GM12878 (cell line): ENCODE measurements around the gene LARP4B. TPM values are rescaled to one million over a fixed set of nuclear protein-coding genes. Genes with fewer than 3 reads are reported as not detected.
A peak's percentile ranks its signal among the peaks of the same experiment; 100 is the strongest.

Experiments used
- ATAC-seq: fragments of 200-7000 bp; cut with Tn5 transposase; 3 replicates; pipeline ENCODE4 v1.9.1; 2020; ENCODE audit warnings: mild to moderate bottlenecking, moderate library complexity
- BruUV-seq: library from RNA; stranded (reverse); fragments of 400-500 nt; replicated peaks from 2 replicates; lab custom pipeline; 2021; lab: Mats Ljungman, UMichigan
- CTCF ChIA-PET: fragments of 300-600 bp; sonication (Branson Sonifier 250); formaldehyde crosslinking; extraction: SDS; loops from one replicate; lab custom pipeline; 2021; ENCODE audit warnings: inconsistent platforms; lab: Yijun Ruan, JAX
- POLR2A ChIA-PET: fragments of 350-600 bp; formaldehyde crosslinking; extraction: SDS; loops from one replicate; lab custom pipeline; 2021; ENCODE audit warnings: inconsistent platforms; lab: Charles Lee
- RAD21 ChIA-PET: fragments of 300-600 bp; sonication (Branson Sonifier 250); formaldehyde crosslinking; loops from one replicate; lab custom pipeline; 2023; ENCODE audit warnings: antibody characterized with exemption; ENCODE audit not compliant: unreplicated experiment; lab: Charles Lee
- SMC1A ChIA-PET: fragments of 300-600 bp; sonication (Branson Sonifier 250); formaldehyde crosslinking; loops from one replicate; lab custom pipeline; 2023; ENCODE audit not compliant: unreplicated experiment, uncharacterized antibody; lab: Charles Lee
- DNase-seq: peaks from one replicate; pipeline ENCODE4 v3.0.0-alpha.2; 2011; ENCODE audit warnings: low read depth, low spot score
- FAIRE-seq: peaks from 3 replicates; lab custom pipeline; 2011; peaks lifted over from hg19 to GRCh38; lab: Jason Lieb, UNC
- H2AFZ ChIP-seq: 2 replicates; pipeline ENCODE4 v1.6.0; 2011; ENCODE audit warnings: low read depth, low read length, control low read depth; ENCODE audit not compliant: control insufficient read depth
- H3K27ac ChIP-seq: 2 replicates; pipeline ENCODE4 v1.5.1; 2011; ENCODE audit warnings: control low read depth; ENCODE audit not compliant: control insufficient read depth, insufficient read depth
- H3K27me3 ChIP-seq, 2 experiments: replicated peaks in 1 of 2; 2 replicates each; pipeline versions ENCODE4 v1.6.0 to v1.6.1; 2011; ENCODE audit warnings: low read length in 1 of 2; ENCODE audit not compliant: control insufficient read depth in 2 of 2, insufficient read depth in 2 of 2
- H3K36me3 ChIP-seq, 2 experiments: 2 replicates each; pipeline ENCODE4 v1.5.1; 2011; ENCODE audit warnings: low read length in 1 of 2; ENCODE audit not compliant: control insufficient read depth in 2 of 2, insufficient read depth in 2 of 2
- H3K4me1 ChIP-seq: 2 replicates; pipeline ENCODE4 v1.6.1; 2011; ENCODE audit warnings: mild to moderate bottlenecking, low read length, moderate library complexity, mixed read lengths; ENCODE audit not compliant: control insufficient read depth, insufficient read depth
- H3K4me2 ChIP-seq: 2 replicates; pipeline ENCODE4 v1.6.0; 2011; ENCODE audit warnings: control low read depth; ENCODE audit not compliant: control insufficient read depth, insufficient read depth
- H3K4me3 ChIP-seq: fragments of 200-600 bp; sonication (generic); 2 replicates; pipeline ENCODE4 v1.5.1; 2016
- H3K79me2 ChIP-seq: 2 replicates; pipeline ENCODE4 v1.6.0; 2011; ENCODE audit warnings: low read length; ENCODE audit not compliant: control insufficient read depth, insufficient read depth
- H3K9ac ChIP-seq: 2 replicates; pipeline ENCODE4 v1.8.0; 2011; ENCODE audit warnings: low read length, control low read depth, mixed read lengths; ENCODE audit not compliant: control insufficient read depth, insufficient read depth
- H3K9me3 ChIP-seq: replicated peaks from 3 replicates; pipeline ENCODE4 v1.5.1; 2011; ENCODE audit warnings: mild to moderate bottlenecking, low read length; ENCODE audit not compliant: control insufficient read depth, insufficient read depth
- H4K20me1 ChIP-seq: 2 replicates; pipeline ENCODE4 v1.6.0; 2011; ENCODE audit not compliant: control insufficient read depth, insufficient read depth
- BMI1 ChIP-seq: fragments of 450-650 bp; IDR thresholded peaks from 2 replicates; pipeline ENCODE4 v1.6.1; 2016; ENCODE audit warnings: mild to moderate bottlenecking, moderate library complexity, borderline replicate concordance
- IKZF2 ChIP-seq, 2 experiments: fragments of 450-650 bp; IDR thresholded peaks; 2 replicates each; pipeline ENCODE4 v1.6.1; 2017; ENCODE audit warnings: mild to moderate bottlenecking in 2 of 2, moderate library complexity in 2 of 2
- MEF2A ChIP-seq: IDR thresholded peaks from 2 replicates; pipeline ENCODE4 v1.6.1; 2011; ENCODE audit warnings: low read depth, mild to moderate bottlenecking, low read length, moderate library complexity; ENCODE audit not compliant: insufficient read depth
- POLR2AphosphoS5 ChIP-seq: IDR thresholded peaks from 2 replicates; pipeline ENCODE4 v1.6.1; 2011; ENCODE audit warnings: mild to moderate bottlenecking, low read length, inconsistent platforms
- WGBS: methylation state at CpG from one replicate; pipeline ENCODE4 v1.1.6; 2016; ENCODE audit warnings: low lambda C conversion rate; ENCODE audit not compliant: insufficient replicate concordance, insufficient coverage; ENCODE audit errors: missing lambda C conversion rate; 5-methylcytosine and 5-hydroxymethylcytosine counted together
- in situ Hi-C: fragments of 300-500 bp; cut with MboI; formaldehyde crosslinking; loops from 9 replicates; pipeline ENCODE4 v1.14.3; 2018; ENCODE audit warnings: mixed read lengths
- intact Hi-C: fragments of 100-400 bp; cut with micrococcal nuclease; formaldehyde crosslinking; loops from one replicate; pipeline ENCODE4 v1.14.2; 2022; ENCODE audit not compliant: unreplicated experiment
- polyA plus RNA-seq, 11 experiments: library from polyadenylated mRNA; depleted of rRNA in 4 of 11; unstranded in 6 of 11; stranded (reverse) in 5 of 11; fragments of >200 nt; fragmentation: Nextera tagmentation in 4 of 11; fragmentation: Illumina TruSeq in 1 of 11; extraction: Ambion mirVana in 4 of 11; extraction: Trizol in 1 of 11; gene quantifications; 1 replicate in 1 of 11; 2 replicates in 10 of 11; pipeline versions ENCODE4 v1.2.1 to v1.2.3, GENCODE V29; 2011 to 2016; ENCODE audit warnings: inconsistent platforms in 2 of 11, missing spikeins in 2 of 11, low read depth in 1 of 11
- total RNA-seq, 4 experiments: library from RNA; depleted of rRNA in 3 of 4; stranded (reverse); fragments of >200 nt in 3 of 4; fragmentation: Illumina TruSeq in 1 of 4; extraction: Trizol in 1 of 4; gene quantifications; 2 replicates each; pipeline versions ENCODE4 v1.2.1 to v1.2.3, GENCODE V29; 2013 to 2021
- TF ChIP-seq, protein P1 (sequence below): IDR thresholded peaks from 2 replicates; pipeline ENCODE4 v1.6.1; 2012; ENCODE audit warnings: mild to moderate bottlenecking, low read depth, low read length
- TF ChIP-seq, protein P2 (sequence below): fragments of 450-650 bp; IDR thresholded peaks from 2 replicates; pipeline ENCODE4 v1.6.1; 2017; ENCODE audit warnings: mild to moderate bottlenecking

LARP4B gene
- total and polyA plus RNA-seq, 10 of the 15 experiments (the other 5 are each of a cell fraction or from before 2014, with no cell fraction given), result 10.5 to 119 (median 39.4) TPM

DNA sequence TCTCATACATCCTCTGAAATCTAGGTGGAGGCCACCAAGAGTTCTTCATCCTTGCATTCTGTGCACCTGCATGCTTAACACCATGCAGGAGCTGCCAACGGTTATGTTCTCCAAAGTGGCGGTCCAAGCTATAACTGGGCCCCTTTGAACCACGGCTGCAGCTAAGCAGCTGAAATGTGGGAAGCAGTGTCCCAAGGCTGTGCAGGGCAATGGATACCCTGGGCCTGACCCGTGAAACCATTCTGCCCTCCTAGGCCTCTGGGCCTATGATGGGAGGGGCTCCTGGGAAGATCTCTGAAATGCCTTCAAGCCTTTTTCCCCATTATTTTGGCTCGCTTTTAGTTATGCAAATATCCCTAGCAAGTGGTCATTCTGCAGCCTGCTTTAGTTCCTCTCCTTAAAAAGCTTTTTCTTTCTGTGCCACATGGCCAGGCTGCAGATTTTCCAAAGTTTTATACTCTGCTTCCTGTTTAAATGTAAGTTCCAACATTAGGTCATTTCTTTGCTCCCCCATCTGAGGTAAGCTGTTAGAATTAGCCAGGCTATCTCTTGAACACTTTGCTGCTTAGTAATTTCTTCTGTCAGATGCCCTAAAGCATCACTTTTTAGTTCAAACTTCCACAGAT lies 49.1 kb upstream of the LARP4B start:
- Histone ChIP-seq H4K20me1 (no peaks in the 10 kb centered on the region), H2AFZ (no peak overlapping the region), H3K27me3 (no peaks in the 10 kb centered on the region), H3K4me3 (no peak overlapping the region), H3K9ac (no peak overlapping the region), H3K9me3 (peaks cover 16% of the 10 kb centered on the region), H3K79me2 (no peaks in the 10 kb centered on the region; the same call in 1 of the 2 replicates), H3K4me2 (no peak overlapping the region), H3K36me3 (peaks cover 0 to under 1% of the 10 kb centered on the region in 2 experiments; a peak in 1 of 4 replicates), H3K27ac (no peak overlapping the region), H3K4me1 (no peaks in the 10 kb centered on the region)
- SMC1A ChIA-PET, result interaction anchor here (0.5 kb wide), 1 partner anchor 38 kb away, joined by 3 read pairs; no protein-coding TSS in a partner anchor
- BruUV-seq, result no TSS peak
- in situ Hi-C loops (no loop called here), intact Hi-C loops (no loop called here)
- POLR2A ChIA-PET, result interaction anchor here (0.6 kb wide), 1 partner anchor 85 kb away, joined by 3 read pairs; no protein-coding TSS in a partner anchor
- RAD21 ChIA-PET, result no interaction called here
- CTCF ChIA-PET, result no interaction called here
- WGBS, result 93% methylated on average over 5 of the region's 5 CpGs
- no peak for TF ChIP-seq MEF2A
- TF ChIP-seq, protein P1, sequence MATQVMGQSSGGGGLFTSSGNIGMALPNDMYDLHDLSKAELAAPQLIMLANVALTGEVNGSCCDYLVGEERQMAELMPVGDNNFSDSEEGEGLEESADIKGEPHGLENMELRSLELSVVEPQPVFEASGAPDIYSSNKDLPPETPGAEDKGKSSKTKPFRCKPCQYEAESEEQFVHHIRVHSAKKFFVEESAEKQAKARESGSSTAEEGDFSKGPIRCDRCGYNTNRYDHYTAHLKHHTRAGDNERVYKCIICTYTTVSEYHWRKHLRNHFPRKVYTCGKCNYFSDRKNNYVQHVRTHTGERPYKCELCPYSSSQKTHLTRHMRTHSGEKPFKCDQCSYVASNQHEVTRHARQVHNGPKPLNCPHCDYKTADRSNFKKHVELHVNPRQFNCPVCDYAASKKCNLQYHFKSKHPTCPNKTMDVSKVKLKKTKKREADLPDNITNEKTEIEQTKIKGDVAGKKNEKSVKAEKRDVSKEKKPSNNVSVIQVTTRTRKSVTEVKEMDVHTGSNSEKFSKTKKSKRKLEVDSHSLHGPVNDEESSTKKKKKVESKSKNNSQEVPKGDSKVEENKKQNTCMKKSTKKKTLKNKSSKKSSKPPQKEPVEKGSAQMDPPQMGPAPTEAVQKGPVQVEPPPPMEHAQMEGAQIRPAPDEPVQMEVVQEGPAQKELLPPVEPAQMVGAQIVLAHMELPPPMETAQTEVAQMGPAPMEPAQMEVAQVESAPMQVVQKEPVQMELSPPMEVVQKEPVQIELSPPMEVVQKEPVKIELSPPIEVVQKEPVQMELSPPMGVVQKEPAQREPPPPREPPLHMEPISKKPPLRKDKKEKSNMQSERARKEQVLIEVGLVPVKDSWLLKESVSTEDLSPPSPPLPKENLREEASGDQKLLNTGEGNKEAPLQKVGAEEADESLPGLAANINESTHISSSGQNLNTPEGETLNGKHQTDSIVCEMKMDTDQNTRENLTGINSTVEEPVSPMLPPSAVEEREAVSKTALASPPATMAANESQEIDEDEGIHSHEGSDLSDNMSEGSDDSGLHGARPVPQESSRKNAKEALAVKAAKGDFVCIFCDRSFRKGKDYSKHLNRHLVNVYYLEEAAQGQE, result no peak
- TF ChIP-seq BMI1, result no peak
- no peak for TF ChIP-seq IKZF2 (IDR thresholded peaks at IDR 0.05)
- TF ChIP-seq, protein P2, sequence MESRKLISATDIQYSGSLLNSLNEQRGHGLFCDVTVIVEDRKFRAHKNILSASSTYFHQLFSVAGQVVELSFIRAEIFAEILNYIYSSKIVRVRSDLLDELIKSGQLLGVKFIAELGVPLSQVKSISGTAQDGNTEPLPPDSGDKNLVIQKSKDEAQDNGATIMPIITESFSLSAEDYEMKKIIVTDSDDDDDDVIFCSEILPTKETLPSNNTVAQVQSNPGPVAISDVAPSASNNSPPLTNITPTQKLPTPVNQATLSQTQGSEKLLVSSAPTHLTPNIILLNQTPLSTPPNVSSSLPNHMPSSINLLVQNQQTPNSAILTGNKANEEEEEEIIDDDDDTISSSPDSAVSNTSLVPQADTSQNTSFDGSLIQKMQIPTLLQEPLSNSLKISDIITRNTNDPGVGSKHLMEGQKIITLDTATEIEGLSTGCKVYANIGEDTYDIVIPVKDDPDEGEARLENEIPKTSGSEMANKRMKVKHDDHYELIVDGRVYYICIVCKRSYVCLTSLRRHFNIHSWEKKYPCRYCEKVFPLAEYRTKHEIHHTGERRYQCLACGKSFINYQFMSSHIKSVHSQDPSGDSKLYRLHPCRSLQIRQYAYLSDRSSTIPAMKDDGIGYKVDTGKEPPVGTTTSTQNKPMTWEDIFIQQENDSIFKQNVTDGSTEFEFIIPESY, result peak; percentile 51; the same call in 1 of the 2 replicates
- no peak for TF ChIP-seq POLR2AphosphoS5
- FAIRE-seq (no peak), DNase-seq (no peak), ATAC-seq (no peak)
